ENCODE data around the gene PTGR3. TPM values are rescaled to one million over a fixed set of nuclear protein-coding genes. Genes with fewer than 3 reads are reported as not detected.

The PTGR3 gene
- total RNA-seq, 1 experiment from 2014 or later = 1.6 TPM

DNA sequence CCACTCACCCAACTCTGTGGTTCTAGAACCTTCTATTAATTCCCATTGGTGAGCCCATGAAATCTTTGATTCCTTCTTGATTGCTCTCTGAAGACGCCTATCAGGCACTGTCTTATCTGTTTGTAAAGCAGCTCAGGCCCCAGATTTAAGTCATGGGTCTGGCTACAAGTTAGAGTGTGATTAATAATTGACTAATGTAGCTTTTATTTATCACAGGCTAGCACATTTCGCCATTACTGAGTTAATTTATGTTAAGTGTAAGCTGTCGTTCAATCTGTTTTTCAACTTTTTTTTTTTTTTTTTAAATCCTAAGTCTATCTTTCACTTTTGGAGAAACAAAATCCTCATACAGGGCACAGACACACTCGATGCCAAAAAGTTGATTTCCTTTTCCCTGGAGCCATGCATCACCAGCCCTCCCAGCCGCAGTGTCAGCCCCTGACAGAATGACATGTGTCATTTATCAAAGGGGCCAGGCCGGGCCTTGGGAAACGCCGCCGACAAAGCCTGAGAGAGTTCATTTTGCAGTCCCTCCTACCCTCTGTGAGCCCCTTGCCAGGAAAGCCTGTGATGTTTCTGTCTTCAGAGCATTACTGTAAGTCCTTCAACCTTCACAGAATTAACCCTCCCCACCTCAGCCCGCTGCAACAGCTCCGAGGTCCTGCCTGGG, 17.5 kb upstream of the PTGR3 start:
- H3K36me3 Mint-ChIP-seq (ENCODE audit: insufficient read depth in 1 of 3, low read depth in 3 of 3) = no peaks in the 10 kb centered on the region

More for the DNA sequence above, 17.5 kb upstream of the PTGR3 start:
- Mint-ChIP-seq H3K27ac (no peak overlapping the region), H3K27me3 (ENCODE audit: low read depth) (no peaks in the 10 kb centered on the region; the same call in 1 of the 2 replicates), H3K4me1 (no peaks in the 10 kb centered on the region), H3K4me3 (no peak overlapping the region), H3K9me3 (no peaks in the 10 kb centered on the region)
- no peaks in the 10 kb centered on the region for H4K20me1 ChIP-seq (ENCODE audit: control insufficient read depth, insufficient read depth, insufficient read length)
- no peaks in the 10 kb centered on the region for H3K23me2 ChIP-seq (ENCODE audit: insufficient read length, low read depth, low read length, poor library complexity, severe bottlenecking)
- H3K18ac ChIP-seq (ENCODE audit: insufficient read length, low read depth, low read length) = no peak overlapping the region
- H2BK12ac ChIP-seq (ENCODE audit: insufficient read length, low read depth, low read length) = no peak overlapping the region
- no peak overlapping the region for H2BK120ac ChIP-seq (ENCODE audit: low read depth, low read length, poor library complexity, severe bottlenecking)
- H3K4me1 ChIP-seq (ENCODE audit: insufficient read depth, low read length) = no peaks in the 10 kb centered on the region
- H3K27ac ChIP-seq (ENCODE audit: insufficient read length, low read depth, low read length) = no peak overlapping the region
- H3K79me2 ChIP-seq (ENCODE audit: insufficient read depth, low read length) = no peaks in the 10 kb centered on the region
- no CpG with 5 or more reads among the region's 11 CpGs for WGBS (ENCODE audit: extremely low coverage, insufficient read length, low lambda C conversion rate)
- no peak overlapping the region for H3K4ac ChIP-seq (ENCODE audit: low read depth, low read length)
- no peak overlapping the region for H4K91ac ChIP-seq (ENCODE audit: insufficient read length, low read depth, low read length)
- H3K79me1 ChIP-seq (ENCODE audit: insufficient read depth, low read depth, low read length, poor library complexity, severe bottlenecking) = no peaks in the 10 kb centered on the region
- H3K9ac ChIP-seq (ENCODE audit: extremely low read depth, insufficient read length, low read length) = no peak overlapping the region
- H2BK5ac ChIP-seq (ENCODE audit: insufficient read length, low read length) = no peak overlapping the region
- no peak overlapping the region for H3K56ac ChIP-seq (ENCODE audit: insufficient read length, low read depth, low read length)
- no peaks in the 10 kb centered on the region for H3K27me3 ChIP-seq (ENCODE audit: insufficient read depth, low read length)
- no peak overlapping the region for H2AFZ ChIP-seq (ENCODE audit: low read length)
- no peak overlapping the region for H2BK15ac ChIP-seq (ENCODE audit: low read depth, low read length)
- H3K23ac ChIP-seq (ENCODE audit: insufficient read length, low read depth, low read length) = no peak overlapping the region
- TF ChIP-seq, protein P1, sequence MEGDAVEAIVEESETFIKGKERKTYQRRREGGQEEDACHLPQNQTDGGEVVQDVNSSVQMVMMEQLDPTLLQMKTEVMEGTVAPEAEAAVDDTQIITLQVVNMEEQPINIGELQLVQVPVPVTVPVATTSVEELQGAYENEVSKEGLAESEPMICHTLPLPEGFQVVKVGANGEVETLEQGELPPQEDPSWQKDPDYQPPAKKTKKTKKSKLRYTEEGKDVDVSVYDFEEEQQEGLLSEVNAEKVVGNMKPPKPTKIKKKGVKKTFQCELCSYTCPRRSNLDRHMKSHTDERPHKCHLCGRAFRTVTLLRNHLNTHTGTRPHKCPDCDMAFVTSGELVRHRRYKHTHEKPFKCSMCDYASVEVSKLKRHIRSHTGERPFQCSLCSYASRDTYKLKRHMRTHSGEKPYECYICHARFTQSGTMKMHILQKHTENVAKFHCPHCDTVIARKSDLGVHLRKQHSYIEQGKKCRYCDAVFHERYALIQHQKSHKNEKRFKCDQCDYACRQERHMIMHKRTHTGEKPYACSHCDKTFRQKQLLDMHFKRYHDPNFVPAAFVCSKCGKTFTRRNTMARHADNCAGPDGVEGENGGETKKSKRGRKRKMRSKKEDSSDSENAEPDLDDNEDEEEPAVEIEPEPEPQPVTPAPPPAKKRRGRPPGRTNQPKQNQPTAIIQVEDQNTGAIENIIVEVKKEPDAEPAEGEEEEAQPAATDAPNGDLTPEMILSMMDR (conservative IDR thresholded peaks at IDR 0.05) = no peak
- no peak overlapping the region for H3T11ph ChIP-seq (ENCODE audit: low read length)
- H4K8ac ChIP-seq (replicated peaks; ENCODE audit: insufficient read length, low read depth, low read length) = no peak overlapping the region
- H2BK20ac ChIP-seq (ENCODE audit: low read depth, low read length, poor library complexity, severe bottlenecking) = no peak overlapping the region
- H2AK5ac ChIP-seq (ENCODE audit: insufficient read length, low read length) = no peak overlapping the region
- H3K14ac ChIP-seq (ENCODE audit: insufficient read depth, low read length) = no peak overlapping the region; the same call in 1 of the 2 replicates
- no peak overlapping the region for H4K5ac ChIP-seq (ENCODE audit: insufficient read length, low read depth, low read length)
- no peak for DNase-seq
- H3K9me3 ChIP-seq (ENCODE audit: control insufficient read depth, low read depth, low read length) = no peaks in the 10 kb centered on the region
- H3K4me2 ChIP-seq (ENCODE audit: insufficient read depth, insufficient read length, low read length) = no peak overlapping the region
